Embryonic facial prominence (tissue), 1 donor: Measurements from ENCODE around the gene AP2A1.
"Not testable (repeated sequence)": the region's sequence is repeated elsewhere in the genome, so short reads cannot be mapped to it uniquely, and the experiment has no call there.

Experiments used
- DNase-seq: peaks from one replicate; pipeline ENCODE4 v3.0.0-alpha.2; 2016; ENCODE audit errors: extremely low spot score

The AP2A1 gene

DNA sequence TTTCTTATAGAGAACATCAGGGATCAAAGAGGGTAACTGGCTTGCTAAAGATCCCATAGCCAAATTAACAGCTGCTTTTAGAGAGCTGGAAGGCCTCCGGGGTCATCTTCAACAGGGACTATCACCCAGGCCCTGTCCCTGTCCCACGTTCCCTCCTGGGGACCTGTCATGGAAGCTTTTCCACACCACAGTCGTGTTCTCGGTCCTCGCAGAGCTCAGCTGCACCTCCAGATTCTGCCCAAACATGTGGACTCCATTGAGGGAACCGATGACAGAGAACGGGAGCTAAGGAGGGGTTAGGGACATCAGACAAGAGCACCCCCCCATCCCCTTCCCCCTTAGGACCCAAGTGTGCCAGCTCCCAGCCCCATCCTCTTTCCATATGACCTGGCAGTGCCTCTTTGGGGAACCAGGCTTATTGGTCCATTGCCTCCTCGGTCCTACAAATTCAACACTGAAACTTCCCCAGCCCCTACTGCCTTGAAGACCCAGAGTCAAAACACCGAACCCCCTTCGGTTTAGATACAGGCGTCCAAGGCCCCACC lies 45.7 kb downstream of the AP2A1 start:
- no peak for DNase-seq

DNA sequence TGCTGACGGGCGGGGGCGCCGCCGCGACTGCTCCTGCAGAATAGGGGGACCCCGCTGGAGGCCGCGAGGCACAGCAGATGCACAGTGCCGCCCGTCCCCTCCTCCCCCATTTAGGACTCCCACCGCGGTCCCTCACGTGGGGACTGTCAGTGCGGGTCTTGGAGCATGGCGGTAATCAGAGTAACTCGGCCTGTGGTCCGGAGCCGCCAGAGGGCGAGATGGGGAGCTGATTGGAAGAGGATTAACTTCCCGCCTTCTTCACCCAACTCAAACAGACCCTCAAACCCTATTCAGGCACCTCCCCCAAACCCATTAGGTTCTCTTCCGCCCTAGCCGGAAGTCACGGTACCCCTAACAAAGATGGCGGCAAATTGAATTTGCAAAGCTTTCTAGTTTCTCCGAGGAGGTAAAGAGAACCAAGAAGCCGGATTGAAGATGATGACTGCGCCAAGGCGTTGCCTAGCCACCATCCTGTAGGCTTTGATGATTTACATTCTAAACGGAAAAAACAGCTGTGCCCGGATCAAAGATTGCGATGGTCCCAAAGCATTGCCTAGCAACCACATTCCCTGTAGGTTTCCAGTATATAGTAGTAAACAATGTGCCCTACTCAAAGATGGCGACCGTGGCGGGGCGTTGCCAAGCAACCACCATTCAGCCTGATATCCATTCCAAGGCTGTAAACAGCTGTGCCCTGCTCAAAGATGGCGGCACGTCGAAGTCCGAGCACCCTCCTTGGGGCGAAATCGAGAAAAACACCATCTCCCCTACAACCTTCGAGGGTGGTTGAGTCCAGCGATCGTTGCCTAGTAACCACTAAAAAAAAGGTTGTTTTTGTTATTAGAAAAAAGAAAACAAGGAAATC lies 46.4 kb downstream of the AP2A1 start, which contains the start of gene FUZ:
TSS of gene FUZ (minus strand) at position 296 of the 865 bp plus-strand sequence. CDS start at position 110, 186 bp downstream.
- DNase-seq, result peak; percentile 98

DNA sequence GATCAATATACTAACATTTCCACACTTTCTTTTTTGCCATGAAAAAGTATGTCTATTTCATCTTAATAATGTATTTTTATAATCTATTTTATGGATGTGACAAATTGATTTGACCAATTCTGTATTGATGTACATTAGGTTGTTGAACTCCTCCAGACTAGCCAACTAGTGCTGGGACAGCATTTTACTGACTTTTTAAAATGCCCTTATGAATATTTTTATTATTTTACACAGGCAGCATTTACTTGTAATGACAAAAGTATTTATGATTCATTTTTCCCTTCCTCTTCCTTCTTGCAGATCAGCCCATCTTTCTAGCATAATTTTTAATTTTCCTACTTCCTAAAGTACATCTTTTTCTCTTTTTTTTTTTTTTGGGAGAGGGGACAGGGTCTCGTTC lies 47.2 kb downstream of the AP2A1 start:
- no peak for DNase-seq

DNA sequence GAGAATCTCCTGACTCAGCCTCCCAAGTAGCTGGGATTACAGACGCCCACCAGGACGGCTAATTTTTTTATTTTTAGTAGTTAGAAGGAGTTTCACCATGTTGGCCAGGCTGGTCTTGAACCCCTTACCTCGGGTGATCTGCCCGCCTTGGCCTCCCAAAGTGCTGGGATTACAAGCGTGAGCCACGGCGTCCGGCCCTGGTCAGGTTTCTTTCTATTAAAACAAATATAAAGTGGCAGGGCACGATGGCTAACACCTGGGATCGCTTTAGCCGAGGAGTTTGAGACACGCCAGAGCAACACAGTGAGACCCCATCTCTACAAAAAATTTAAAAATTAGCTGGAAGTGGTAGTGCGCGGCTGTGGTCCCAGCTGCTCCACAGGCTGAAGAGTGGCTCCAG lies 49.8 kb downstream of the AP2A1 start:
- DNase-seq, result no peak

DNA sequence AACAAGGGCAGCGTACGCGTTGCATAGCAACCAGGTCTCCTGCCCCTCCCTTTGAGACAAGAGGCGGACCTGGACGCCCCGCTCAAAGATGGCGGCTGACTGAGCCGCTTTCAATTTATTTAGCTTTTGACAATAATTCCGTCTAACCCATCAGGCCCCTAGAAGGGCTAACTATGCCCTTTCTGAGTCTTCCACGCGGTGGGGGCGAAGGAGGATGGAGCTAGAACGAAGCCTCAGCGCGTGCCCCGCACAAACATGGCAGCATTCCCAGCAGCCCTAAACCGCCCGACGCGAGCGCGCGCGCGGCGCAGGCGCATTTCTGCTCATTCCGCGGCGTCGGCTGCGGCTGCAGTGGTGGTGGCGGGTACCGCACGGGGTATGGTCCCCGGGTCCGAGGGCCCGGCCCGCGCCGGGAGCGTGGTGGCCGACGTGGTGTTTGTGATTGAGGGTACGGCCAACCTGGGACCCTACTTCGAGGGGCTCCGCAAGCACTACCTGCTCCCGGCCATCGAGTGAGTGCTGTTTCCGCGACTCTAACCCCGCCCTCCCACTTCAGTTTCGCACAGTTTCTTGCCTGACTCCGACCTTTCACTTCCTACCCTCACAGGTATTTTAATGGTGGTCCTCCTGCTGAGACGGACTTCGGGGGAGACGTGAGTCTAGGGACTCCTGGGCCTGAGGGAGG lies 51.3 kb downstream of the AP2A1 start, which contains the start of gene MED25:
TSS of gene MED25 (plus strand) at position 326 of the 685 bp plus-strand sequence. CDS start at position 379, 53 bp downstream.
- peak; percentile 83 for DNase-seq

DNA sequence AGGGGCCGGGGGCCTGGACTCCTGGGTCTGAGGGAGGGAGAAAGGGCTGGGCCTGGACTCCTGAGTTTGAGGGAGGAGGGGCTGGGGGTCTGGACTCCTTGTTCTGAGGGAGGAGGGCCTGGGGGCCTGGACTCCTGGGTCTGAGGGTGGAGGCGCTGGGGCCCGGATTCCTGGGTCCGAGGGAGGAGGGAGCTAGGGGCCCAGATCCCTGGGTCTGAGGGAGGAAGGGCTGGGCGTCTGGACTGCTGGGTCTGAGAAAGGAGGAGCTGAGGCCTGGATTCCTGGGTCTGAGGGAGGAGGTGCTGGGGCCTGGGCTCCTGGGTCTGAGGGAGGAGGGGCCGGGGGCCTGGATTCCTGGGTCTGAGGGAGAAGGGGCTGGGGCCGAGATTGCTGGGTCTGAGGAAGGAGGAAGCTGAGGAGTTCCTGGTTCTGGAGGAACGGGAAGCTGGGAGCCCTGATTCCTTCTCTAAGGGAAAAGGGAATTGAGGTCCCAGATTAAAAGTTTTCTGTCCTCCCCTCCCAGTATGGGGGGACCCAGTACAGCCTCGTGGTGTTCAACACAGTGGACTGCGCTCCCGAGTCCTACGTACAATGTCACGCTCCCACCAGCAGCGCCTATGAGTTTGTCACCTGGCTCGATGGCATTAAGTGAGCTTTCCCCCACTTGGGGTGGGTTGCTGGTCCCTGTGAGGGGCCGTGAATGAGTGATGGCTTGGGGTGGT lies 52.0 kb downstream of the AP2A1 start:
- DNase-seq, result no peak

DNA sequence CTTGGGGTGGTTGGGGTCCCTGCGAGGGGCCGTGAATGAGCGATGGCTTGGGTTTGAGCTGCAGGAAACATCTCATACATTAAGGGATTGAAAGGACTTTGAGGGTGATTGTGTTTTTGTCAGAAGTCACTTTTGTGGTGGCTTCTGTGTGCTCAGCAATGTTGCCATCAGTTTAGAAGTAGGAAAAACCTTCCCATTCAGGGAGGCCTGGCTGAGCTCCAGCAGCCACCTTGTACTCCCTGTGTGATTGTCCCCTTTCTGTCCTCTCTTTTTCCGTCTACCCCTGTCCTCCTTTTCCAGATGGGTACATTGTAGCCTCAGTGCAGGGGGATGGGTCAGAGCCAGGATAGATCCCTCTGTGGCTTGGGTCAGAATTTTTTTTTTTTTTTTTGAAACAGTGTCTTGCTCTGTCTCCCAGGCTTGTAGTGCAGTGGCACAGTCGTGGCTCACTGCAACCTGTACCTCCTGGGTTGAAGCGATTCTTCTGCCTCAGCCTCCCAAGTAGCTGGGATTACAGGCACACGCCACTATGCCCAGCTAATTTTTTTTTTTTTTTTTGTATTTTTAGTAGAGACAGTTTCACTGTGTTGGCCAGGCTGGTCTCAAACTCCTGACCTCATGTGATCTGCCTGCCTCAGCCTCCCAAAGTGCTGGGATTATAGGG lies 52.8 kb downstream of the AP2A1 start:
- not testable (repeated sequence) for DNase-seq

DNA sequence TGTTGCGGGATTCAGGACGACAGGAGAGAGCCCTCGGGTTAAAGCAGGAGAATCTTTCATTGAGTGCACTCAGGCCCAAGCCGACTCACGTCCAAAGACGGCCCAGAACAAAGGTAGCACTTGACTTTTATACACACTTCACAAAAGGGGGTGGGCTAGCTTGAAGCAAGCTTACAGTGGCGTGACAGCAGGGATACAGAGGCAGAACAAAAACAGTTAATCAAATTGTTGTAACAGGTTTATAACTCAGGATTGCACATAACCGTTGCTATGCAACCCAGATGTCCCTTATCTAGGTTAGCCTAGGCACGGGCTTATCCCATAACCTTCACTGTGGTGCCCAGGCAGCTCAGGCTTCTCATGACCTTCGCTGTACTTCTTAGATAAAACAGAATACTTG lies 53.3 kb downstream of the AP2A1 start:
- DNase-seq, result no peak

DNA sequence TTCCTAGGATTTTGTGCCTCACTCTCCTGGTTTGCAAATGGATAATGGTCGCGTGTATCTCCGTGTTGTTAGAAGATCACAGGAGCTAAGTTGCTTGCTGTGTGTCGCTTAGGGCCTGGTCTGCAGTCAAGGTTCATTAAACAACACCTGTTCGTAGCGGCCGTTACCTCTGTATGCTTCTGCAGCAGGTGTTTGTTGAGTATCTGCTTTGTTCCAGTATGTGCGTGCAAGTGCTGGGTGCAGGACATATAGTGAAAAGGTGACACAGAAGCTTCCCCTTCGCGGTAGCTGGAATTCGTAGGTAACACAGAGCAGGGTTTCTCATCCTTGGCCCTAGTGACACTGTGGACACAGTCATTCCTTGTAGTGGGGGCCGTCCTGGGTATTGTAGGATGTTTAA lies 56.7 kb downstream of the AP2A1 start:
- no peak for DNase-seq

DNA sequence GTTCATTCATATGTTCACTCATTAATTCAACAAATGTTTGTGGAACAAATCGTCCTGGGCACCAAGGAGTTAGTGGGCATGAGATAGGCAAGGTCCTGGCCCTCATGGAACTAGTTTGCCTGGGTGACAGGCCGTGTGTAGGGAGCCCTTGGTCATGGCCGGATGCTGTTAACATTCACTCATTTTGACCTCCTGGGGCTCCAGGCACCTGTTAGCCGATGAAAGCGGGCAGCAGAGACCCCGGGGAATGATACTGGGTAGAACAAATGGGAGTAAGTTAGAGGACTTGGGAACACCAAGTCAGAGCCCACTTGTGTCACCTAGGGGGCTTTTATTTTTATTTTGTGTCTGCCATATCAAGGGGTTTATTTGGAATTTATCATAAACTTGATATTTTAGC lies 57.9 kb downstream of the AP2A1 start:
- no peak for DNase-seq

DNA sequence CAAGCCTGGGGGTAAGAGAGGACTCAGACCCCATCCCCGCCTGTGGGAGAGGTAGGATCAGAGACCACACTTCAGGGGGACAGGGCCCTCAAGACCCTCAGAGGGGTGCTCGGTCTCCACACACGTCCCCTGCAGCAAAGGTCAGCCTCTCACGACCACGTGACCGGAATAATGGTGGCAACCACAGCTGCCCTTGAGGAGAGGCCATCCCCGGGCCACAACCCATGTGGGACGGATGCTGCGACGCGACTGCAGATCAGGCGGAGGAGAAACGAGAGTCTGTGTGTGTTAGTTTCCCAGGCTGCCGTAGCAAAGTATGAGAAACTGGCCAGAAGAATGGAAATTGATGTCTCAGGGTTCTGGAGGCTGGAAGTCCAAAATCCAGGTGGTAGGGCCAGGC lies 60.2 kb downstream of the AP2A1 start:
- DNase-seq, result no peak

DNA sequence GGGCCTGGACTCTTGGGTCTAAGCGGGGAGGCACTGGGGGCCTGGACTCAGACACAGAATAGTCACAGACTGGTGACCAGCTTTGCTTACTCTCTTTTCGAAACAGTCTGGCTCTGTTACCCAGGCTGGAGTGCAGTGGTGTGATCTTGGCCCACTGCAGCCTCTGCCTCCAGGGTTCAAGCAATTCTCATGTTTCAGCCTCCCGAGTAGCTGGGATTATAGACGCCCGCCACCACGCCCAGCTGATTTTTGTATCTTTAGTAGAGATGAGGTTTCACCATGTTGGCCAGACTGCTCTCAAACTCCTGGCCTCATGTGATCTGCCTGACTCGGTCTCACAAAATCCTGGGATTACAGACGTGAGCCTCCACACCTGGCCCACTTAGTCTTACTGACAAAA lies 62.4 kb downstream of the AP2A1 start:
- no peak for DNase-seq

DNA sequence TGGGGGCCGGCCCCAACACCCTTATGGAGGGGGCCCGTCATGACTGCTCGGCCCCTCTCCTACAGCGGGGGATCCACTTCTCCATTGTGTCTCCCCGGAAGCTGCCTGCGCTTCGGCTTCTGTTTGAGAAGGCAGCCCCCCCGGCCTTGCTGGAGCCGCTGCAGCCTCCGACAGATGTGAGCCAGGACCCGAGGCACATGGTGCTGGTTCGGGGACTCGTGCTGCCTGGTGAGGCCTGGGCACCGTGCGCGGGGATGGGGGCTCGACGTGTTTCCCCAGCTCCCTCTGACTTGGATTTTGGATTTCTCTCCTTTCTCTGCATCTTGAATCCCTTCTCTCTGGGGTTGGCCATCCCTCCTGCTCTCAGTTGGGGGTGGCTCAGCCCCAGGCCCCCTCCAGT lies 62.9 kb downstream of the AP2A1 start:
- no peak for DNase-seq

DNA sequence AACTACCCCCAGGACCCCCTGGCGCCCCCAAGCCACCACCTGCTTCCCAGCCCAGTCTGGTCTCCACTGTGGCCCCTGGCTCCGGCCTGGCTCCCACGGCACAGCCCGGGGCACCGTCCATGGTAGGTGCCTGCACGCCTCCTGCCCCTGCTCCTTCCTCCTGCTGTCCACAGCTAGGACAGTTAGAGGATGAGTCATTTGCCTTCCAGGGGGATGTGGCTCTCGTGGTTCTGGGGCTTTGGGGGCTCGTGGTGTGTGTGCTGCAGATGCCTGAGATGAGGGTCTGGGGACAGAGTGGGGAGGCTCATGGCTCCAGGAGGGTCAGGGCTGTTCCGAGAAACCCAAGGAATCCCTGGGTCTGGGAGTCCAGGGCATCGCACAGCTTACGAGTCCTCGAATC lies 64.0 kb downstream of the AP2A1 start:
- DNase-seq, result no peak

DNA sequence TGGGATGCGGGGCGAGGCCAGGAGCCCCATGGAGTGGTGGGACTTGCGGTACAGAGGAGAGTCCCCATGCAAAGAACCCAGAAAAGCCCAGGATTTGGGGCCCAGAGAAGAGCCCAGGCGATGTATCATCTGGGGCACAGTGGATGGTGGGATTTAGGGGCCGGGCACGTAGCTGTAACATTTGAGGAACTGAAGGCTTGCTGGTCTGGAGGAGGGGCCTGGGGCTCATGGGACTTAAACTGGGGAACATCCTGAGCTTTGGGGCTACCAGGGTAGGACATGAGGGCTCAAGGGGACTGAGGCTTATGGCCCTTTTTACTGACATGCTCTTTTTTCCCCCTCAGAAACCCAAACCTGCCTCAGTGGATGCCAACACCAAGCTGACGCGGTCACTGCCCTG lies 64.8 kb downstream of the AP2A1 start:
- no peak for DNase-seq

DNA sequence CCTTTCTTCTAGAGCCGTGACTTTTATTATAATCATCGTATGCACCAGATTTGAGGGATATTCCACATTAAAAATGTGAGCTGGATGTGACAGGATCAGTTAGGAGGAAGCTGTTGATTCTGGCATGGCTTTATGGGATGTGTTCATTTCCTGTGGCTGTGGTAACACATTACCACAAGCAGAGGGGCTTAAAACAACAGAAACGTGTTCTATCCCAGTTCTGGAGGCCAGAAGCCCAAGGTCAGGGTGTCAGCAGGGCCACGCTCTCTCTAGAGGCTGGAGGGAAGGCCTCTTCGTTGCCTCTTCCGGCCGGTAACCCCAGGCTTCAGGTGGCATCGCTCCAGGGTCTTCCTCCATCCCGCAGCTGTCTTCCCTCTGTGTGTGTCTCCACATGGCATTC lies 65.8 kb downstream of the AP2A1 start:
- no peak for DNase-seq

DNA sequence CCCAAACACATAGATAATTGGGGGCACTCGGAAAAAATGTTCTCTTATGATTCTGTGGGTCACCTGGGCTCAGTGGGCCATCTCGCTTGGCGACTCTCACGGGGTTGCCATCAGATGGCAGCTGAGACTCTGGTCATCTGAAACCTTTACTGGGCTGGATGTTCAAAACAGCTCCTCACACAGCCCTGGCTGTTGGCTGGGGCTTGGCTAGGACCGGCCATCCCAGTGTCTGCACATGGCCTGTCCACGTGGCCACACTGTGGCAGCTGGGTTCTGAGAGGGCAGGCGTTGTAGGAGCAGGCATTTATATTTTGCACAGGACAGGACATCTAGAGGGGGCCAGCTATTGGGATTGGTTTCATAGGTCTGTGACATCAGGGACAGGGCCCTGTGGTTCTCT lies 66.8 kb downstream of the AP2A1 start:
- no peak for DNase-seq

DNA sequence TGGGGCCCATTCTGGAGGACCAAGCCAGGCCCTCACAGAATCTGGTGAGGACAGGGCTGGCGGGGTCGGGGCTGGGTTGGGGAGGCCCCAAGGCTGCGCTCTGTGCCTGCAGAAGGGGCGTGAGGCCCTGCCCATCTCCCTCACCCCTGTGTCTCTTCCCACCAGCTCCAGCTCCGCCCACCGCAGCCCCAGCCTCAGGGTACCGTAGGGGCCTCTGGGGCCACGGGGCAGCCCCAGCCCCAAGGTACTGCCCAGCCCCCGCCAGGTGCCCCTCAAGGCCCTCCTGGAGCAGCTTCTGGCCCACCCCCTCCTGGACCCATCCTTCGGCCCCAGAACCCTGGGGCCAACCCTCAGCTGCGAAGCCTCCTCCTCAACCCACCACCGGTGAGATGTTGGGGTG lies 68.8 kb downstream of the AP2A1 start:
- no peak for DNase-seq

DNA sequence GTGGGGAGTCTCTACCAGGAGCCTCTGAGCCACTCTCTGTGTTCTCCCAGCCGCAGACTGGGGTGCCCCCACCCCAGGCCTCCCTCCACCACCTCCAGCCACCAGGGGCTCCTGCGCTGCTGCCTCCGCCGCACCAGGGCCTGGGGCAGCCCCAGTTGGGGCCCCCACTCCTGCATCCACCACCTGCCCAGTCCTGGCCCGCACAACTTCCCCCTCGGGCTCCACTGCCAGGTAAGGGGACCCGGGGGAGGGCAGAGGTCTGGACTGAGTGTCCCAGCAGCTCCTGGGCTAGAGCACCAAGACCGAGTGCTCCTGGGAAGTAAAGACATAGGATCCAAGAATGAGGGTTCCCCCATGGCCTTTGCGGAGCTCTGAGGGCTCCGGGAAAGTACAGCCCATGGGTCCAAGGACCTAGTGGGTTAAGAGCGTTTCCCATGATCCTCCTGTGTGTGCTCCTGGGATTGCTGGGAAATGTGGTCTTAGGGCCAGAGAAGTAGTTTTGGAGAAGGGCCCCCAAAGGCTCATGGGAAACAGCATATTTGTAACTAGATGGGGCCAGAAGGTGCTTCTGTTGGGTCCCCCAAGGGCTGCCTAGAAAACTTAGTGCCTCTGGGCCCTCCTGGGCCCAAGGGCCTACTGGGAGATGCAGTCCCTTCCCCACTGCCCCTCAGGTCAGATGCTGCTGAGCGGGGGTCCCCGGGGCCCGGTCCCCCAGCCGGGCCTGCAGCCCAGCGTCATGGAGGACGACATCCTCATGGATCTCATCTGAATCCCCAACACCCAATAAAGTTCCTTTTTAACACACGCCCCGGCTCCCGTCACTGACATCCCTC lies 69.6 kb downstream of the AP2A1 start:
- no peak for DNase-seq

DNA sequence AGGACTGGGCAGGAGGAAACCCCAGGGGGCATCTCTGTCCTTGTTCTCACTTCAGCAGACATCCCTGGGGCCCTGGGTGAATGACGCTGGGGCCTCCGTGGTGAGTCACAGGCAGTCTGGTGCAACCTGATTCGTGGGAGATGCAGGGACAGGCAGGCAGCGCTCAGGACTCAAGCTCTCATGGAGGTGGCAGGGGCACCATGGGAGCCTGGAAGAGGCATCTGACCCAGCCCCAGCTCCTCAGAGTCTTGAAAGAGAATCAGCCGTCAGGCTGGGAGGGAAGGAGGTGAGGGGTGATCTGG lies 70.2 kb downstream of the AP2A1 start:
- DNase-seq, result no peak

DNA sequence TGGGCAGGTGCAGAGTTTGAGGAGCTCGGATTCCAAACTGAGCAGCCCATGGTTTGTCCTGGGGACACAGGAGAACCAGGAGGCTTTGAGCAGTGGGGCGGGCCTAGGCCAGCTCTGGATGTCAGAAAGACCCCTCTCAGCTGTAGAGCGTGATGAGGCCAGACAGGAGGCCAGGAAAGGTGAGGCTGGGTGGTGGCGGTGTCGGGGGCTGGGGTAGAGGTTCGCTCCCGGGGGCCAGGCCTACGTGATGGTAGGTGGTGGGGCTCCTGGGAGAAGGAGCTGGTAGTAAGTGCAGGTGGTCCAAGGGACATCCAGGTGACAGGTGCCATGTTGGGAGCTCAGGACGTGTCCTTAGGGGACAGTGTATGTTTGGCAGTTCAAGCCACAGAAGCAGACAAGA lies 70.6 kb downstream of the AP2A1 start:
- no peak for DNase-seq
